ENCODE measurements around the gene CASKIN1. TPM values are rescaled to one million over a fixed set of nuclear protein-coding genes. Genes with fewer than 3 reads are reported as not detected.

CASKIN1 gene
- total RNA-seq, 3 donors from 2014 or later (not counting 1 experiment from before 2014, with no cell fraction given) = not detected

- TF ChIP-seq CTCF (IDR thresholded peaks at IDR 0.05) = no peak
- H3K4me3 ChIP-seq (ENCODE audit: low read length) = no peak overlapping the region
- Mint-ChIP-seq H3K4me3 (no peak overlapping the region), H3K27ac (no peak overlapping the region), H3K27me3 (ENCODE audit: low read depth in 2 of 2) (no peaks in the 10 kb centered on the region), H3K9me3 (no peaks in the 10 kb centered on the region), H3K4me1 (peaks cover 0 to 6% of the 10 kb centered on the region in 2 donors), H3K36me3 (no peaks in the 10 kb centered on the region)
- no peaks in the 10 kb centered on the region for H3K27me3 ChIP-seq (ENCODE audit: control insufficient read depth, insufficient read depth, low read length)
- no peak for ATAC-seq
- H3K9me3 ChIP-seq (ENCODE audit: control insufficient read depth, insufficient read depth, low read length) = no peaks in the 10 kb centered on the region
- no peaks in the 10 kb centered on the region for H3K4me1 ChIP-seq (ENCODE audit: control insufficient read depth, insufficient read depth, low read length)
- DNase-seq = no peak
- no peaks in the 10 kb centered on the region for H3K36me3 ChIP-seq (ENCODE audit: control insufficient read depth, insufficient read depth, low read length)
- 91% methylated on average over 20 of the region's 20 CpGs for WGBS (ENCODE audit: insufficient coverage)
- intact Hi-C loops (cut with micrococcal nuclease) = no loop called here
- H3K27ac ChIP-seq (ENCODE audit: low read length) = no peak overlapping the region
These were observed 11.4 kb downstream of the CASKIN1 start for GRCh38 chr16:2184962-2185361.

- no peak for DNase-seq
- no peaks in the 10 kb centered on the region for H3K36me3 ChIP-seq (ENCODE audit: control insufficient read depth, insufficient read depth, low read length)
- H3K27me3 ChIP-seq (ENCODE audit: control insufficient read depth, insufficient read depth, low read length) = no peaks in the 10 kb centered on the region
- H3K9me3 ChIP-seq (ENCODE audit: control insufficient read depth, insufficient read depth, low read length) = no peaks in the 10 kb centered on the region
- no peak overlapping the region for H3K4me3 ChIP-seq (ENCODE audit: low read length)
- H3K9me3 Mint-ChIP-seq = no peaks in the 10 kb centered on the region
- TF ChIP-seq CTCF (IDR thresholded peaks at IDR 0.05) = no peak
- no peak for ATAC-seq
- H3K4me1 Mint-ChIP-seq = peaks cover 0 to 6% of the 10 kb centered on the region in 2 donors
- intact Hi-C loops (cut with micrococcal nuclease) = no loop called here
- 90% methylated on average over 19 of the region's 19 CpGs for WGBS (ENCODE audit: insufficient coverage)
- H3K27ac Mint-ChIP-seq = no peak overlapping the region
- no peaks in the 10 kb centered on the region for H3K4me1 ChIP-seq (ENCODE audit: control insufficient read depth, insufficient read depth, low read length)
- no peak overlapping the region for H3K4me3 Mint-ChIP-seq
- no peaks in the 10 kb centered on the region for H3K27me3 Mint-ChIP-seq (ENCODE audit: low read depth in 2 of 2)
- no peaks in the 10 kb centered on the region for H3K36me3 Mint-ChIP-seq
- H3K27ac ChIP-seq (ENCODE audit: low read length) = no peak overlapping the region
These were observed 12.1 kb downstream of the CASKIN1 start for GRCh38 chr16:2184346-2184745.

GRCh38 chr16:2183671-2184070 lies 12.7 kb downstream of the CASKIN1 start:
- 94% methylated on average over 30 of the region's 30 CpGs for whole genome bisulfite sequencing (ENCODE audit: insufficient coverage)
- H3K4me1 Mint-ChIP-seq = peaks cover 0 to 6% of the 10 kb centered on the region in 2 donors

More at GRCh38 chr16:2183671-2184070, 12.7 kb downstream of the CASKIN1 start:
- no peaks in the 10 kb centered on the region for H3K27me3 Mint-ChIP-seq (ENCODE audit: low read depth in 2 of 2)
- H3K36me3 Mint-ChIP-seq = no peaks in the 10 kb centered on the region
- H3K27ac Mint-ChIP-seq = no peak overlapping the region
- H3K4me1 ChIP-seq (ENCODE audit: control insufficient read depth, insufficient read depth, low read length) = no peaks in the 10 kb centered on the region
- no peaks in the 10 kb centered on the region for H3K36me3 ChIP-seq (ENCODE audit: control insufficient read depth, insufficient read depth, low read length)
- no peak overlapping the region for H3K4me3 Mint-ChIP-seq
- H3K4me3 ChIP-seq (ENCODE audit: low read length) = no peak overlapping the region
- H3K9me3 ChIP-seq (ENCODE audit: control insufficient read depth, insufficient read depth, low read length) = no peaks in the 10 kb centered on the region
- H3K9me3 Mint-ChIP-seq = no peaks in the 10 kb centered on the region
- no peaks in the 10 kb centered on the region for H3K27me3 ChIP-seq (ENCODE audit: control insufficient read depth, insufficient read depth, low read length)
- DNase-seq = no peak
- ATAC-seq = no peak
- intact Hi-C loops (cut with micrococcal nuclease) = no loop called here
- TF ChIP-seq CTCF (IDR thresholded peaks at IDR 0.05) = no peak
- no peak overlapping the region for H3K27ac ChIP-seq (ENCODE audit: low read length)

Data from natural killer cell (primary cell).